ENCODE results near the gene CCR1.

The CCR1 gene

DNA sequence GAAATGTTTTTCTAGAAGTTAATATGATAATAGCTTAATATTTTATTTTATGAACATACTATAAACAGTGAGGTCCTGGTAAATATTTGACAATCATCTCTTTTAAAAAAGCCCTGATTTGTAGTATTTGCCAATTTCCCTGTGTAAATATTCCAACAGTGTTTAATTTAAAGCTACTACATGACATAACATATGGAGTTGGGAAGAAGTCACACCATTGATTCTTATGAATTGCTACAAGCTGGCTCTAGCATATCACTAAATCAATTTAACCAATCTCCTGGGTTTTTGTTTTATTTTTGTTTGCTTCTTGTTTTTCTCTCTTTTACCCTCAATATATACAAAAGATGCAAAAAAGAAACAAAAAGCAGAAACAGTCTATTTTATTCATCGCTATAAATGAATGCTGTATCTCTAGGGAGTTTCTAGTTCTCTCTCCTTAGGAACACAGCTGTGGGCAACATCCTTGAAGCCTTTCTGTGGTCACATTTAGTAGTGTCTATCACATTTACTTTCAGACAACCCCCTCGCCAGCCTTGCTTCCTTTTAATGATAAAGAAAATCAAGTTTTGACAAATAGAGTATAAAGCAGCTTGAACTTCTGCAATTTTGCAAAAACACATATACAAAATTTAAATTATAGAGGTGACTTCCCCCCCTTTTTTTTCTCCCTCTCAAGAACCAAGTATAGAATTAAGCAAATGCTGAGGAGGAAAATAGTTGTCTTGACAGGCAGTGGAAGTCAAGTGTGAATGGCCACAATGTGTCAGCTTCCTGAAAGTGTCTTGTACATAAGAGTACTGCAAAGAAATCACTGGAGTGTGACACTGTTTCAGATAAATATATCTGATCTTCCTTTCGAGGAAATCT is 21.4 kb downstream of the CCR1 start:
- Histone ChIP-seq H3K27ac (ENCODE audit: low read depth, low read length) (peak overlapping the region; percentile 41), H3F3A (ENCODE audit: control insufficient read depth, insufficient read depth) (peaks cover 15% of the 10 kb centered on the region), H3K4me3 (ENCODE audit: low read length) (no peak overlapping the region), H3K27me3 (ENCODE audit: control insufficient read depth, low read length) (peaks cover 59% of the 10 kb centered on the region), H3K4me2 (ENCODE audit: low read length) (peak overlapping the region; percentile 34), H3K9me2 (replicated peaks; ENCODE audit: control insufficient read depth, low read length) (no peaks in the 10 kb centered on the region), H3K9me3 (ENCODE audit: control insufficient read depth, insufficient read depth, low read length) (peaks cover 3% of the 10 kb centered on the region; the same call in 1 of the 2 replicates), H3K79me2 (ENCODE audit: control insufficient read depth, low read length) (no peaks in the 10 kb centered on the region), H3K4me1 (ENCODE audit: control insufficient read depth, low read length) (peaks cover 21% of the 10 kb centered on the region), H4K20me1 (ENCODE audit: control insufficient read depth, insufficient read depth, low read depth, low read length) (peaks cover 5% of the 10 kb centered on the region; the same call in 1 of the 2 replicates), H3K36me3 (ENCODE audit: control insufficient read depth, low read length) (no peaks in the 10 kb centered on the region)
- TF ChIP-seq EZH2phosphoT487 (IDR thresholded peaks at IDR 0.05; ENCODE audit: borderline replicate concordance, low read length) = no peak
- TF ChIP-seq, protein P1, sequence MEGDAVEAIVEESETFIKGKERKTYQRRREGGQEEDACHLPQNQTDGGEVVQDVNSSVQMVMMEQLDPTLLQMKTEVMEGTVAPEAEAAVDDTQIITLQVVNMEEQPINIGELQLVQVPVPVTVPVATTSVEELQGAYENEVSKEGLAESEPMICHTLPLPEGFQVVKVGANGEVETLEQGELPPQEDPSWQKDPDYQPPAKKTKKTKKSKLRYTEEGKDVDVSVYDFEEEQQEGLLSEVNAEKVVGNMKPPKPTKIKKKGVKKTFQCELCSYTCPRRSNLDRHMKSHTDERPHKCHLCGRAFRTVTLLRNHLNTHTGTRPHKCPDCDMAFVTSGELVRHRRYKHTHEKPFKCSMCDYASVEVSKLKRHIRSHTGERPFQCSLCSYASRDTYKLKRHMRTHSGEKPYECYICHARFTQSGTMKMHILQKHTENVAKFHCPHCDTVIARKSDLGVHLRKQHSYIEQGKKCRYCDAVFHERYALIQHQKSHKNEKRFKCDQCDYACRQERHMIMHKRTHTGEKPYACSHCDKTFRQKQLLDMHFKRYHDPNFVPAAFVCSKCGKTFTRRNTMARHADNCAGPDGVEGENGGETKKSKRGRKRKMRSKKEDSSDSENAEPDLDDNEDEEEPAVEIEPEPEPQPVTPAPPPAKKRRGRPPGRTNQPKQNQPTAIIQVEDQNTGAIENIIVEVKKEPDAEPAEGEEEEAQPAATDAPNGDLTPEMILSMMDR (IDR thresholded peaks at IDR 0.05; ENCODE audit: low read depth, low read length, poor library complexity, severe bottlenecking) = no peak

DNA sequence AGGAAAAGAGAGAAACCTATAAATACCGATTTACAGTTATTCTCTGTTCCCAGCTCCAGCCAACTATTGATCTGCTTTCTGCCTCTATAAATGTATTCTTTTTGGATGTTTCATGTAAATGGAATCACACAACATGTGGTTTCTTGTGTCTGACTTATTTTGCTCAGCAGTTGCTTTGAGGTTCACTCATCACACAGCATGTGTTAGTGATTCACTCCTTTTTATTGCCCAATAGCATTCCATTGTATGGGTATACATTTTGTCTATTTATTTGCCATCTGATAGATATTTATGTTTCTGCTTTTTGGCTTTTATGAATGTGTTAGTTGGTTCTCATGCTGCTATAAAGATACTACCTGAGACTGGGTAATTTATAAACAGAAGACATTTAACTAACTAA is 23.6 kb downstream of the CCR1 start:
- no peak overlapping the region for H3K27ac ChIP-seq (ENCODE audit: low read depth, low read length)
- no peaks in the 10 kb centered on the region for H3K79me2 ChIP-seq (ENCODE audit: control insufficient read depth, low read length)
- no peak overlapping the region for H3K4me2 ChIP-seq (ENCODE audit: low read length)
- H3F3A ChIP-seq (ENCODE audit: control insufficient read depth, insufficient read depth) = peaks cover 15% of the 10 kb centered on the region
- no peaks in the 10 kb centered on the region for H3K9me2 ChIP-seq (replicated peaks; ENCODE audit: control insufficient read depth, low read length)
- H3K36me3 ChIP-seq (ENCODE audit: control insufficient read depth, low read length) = no peaks in the 10 kb centered on the region
- TF ChIP-seq EZH2phosphoT487 (IDR thresholded peaks at IDR 0.05; ENCODE audit: borderline replicate concordance, low read length) = no peak
- TF ChIP-seq, protein P1 (IDR thresholded peaks at IDR 0.05; ENCODE audit: low read depth, low read length, poor library complexity, severe bottlenecking) = no peak
- peaks cover 49% of the 10 kb centered on the region for H3K27me3 ChIP-seq (ENCODE audit: control insufficient read depth, low read length)
- H3K4me1 ChIP-seq (ENCODE audit: control insufficient read depth, low read length) = peaks cover 21% of the 10 kb centered on the region
- peaks cover 5% of the 10 kb centered on the region; the same call in 1 of the 2 replicates for H4K20me1 ChIP-seq (ENCODE audit: control insufficient read depth, insufficient read depth, low read depth, low read length)
- H3K9me3 ChIP-seq (ENCODE audit: control insufficient read depth, insufficient read depth, low read length) = peaks cover 3% of the 10 kb centered on the region; the same call in 1 of the 2 replicates
- H3K4me3 ChIP-seq (ENCODE audit: low read length) = no peak overlapping the region

DNA sequence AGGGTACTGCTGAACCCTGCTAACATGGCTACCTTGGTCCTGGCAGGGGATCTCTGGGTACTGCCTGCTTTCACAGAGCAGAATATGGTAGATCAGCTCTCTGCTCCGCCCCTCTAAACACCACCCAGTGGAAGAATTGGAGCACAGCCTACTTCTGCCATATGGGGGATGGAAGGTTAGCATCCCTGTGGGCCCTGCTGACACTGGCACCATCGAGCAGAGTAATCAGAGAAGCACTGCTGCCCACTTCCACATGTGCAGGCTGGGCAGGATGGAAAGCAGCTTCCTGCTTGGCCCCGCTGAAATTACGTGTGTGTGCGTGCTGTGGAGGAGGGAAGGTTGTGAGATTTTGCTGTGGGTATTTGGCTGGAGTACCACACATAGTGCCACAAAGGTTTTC is 24.8 kb downstream of the CCR1 start:
- Histone ChIP-seq H3K9me2 (replicated peaks; ENCODE audit: control insufficient read depth, low read length) (no peaks in the 10 kb centered on the region), H3K27ac (ENCODE audit: low read depth, low read length) (no peak overlapping the region)

More for the DNA sequence above, 24.8 kb downstream of the CCR1 start:
- Histone ChIP-seq H3K36me3 (ENCODE audit: control insufficient read depth, low read length) (no peaks in the 10 kb centered on the region), H3K9me3 (ENCODE audit: control insufficient read depth, insufficient read depth, low read length) (peaks cover 3% of the 10 kb centered on the region; the same call in 1 of the 2 replicates), H3K4me1 (ENCODE audit: control insufficient read depth, low read length) (peaks cover 21% of the 10 kb centered on the region), H3K79me2 (ENCODE audit: control insufficient read depth, low read length) (no peaks in the 10 kb centered on the region), H3K27me3 (ENCODE audit: control insufficient read depth, low read length) (peaks cover 39% of the 10 kb centered on the region), H4K20me1 (ENCODE audit: control insufficient read depth, insufficient read depth, low read depth, low read length) (peaks cover 5% of the 10 kb centered on the region; the same call in 1 of the 2 replicates), H3F3A (ENCODE audit: control insufficient read depth, insufficient read depth) (peaks cover 15% of the 10 kb centered on the region), H3K4me3 (ENCODE audit: low read length) (no peak overlapping the region), H3K4me2 (ENCODE audit: low read length) (no peak overlapping the region)
- no peak for TF ChIP-seq EZH2phosphoT487 (IDR thresholded peaks at IDR 0.05; ENCODE audit: borderline replicate concordance, low read length)
- TF ChIP-seq, protein P1 (IDR thresholded peaks at IDR 0.05; ENCODE audit: low read depth, low read length, poor library complexity, severe bottlenecking) = no peak
